HepG2 (cell line): ENCODE measurements around the gene ABCD4. TPM values are rescaled to one million over a fixed set of nuclear protein-coding genes. Genes with fewer than 3 reads are reported as not detected.

Source experiments
- ATAC-seq: fragments of 200-7000 bp; cut with Tn5 transposase; 3 replicates; pipeline ENCODE4 v1.9.1; 2020; ENCODE audit warnings: mild to moderate bottlenecking, moderate library complexity
- BruUV-seq: library from RNA; stranded (reverse); fragments of 400-500 nt; replicated peaks from 2 replicates; lab custom pipeline; 2021; lab: Mats Ljungman, UMichigan
- CTCF ChIA-PET: fragments of 300-600 bp; formaldehyde crosslinking; extraction: SDS; loops from one replicate; lab custom pipeline; 2021; ENCODE audit warnings: low total read pairs, inconsistent platforms, low intra/inter-chr PET ratio; lab: Yijun Ruan, JAX
- POLR2A ChIA-PET: fragments of 350-600 bp; sonication (Branson Sonifier 250); formaldehyde crosslinking; loops from one replicate; lab custom pipeline; 2020; ENCODE audit warnings: antibody characterized with exemption, inconsistent platforms; lab: Yijun Ruan, JAX
- DNase-seq: peaks from one replicate; pipeline ENCODE4 v3.0.0-alpha.2; 2015; ENCODE audit warnings: low spot score
- FAIRE-seq: peaks from 3 replicates; lab custom pipeline; 2011; peaks lifted over from hg19 to GRCh38; lab: Jason Lieb, UNC
- H2AFZ ChIP-seq: one replicate; pipeline ENCODE4 v1.6.1; 2011; ENCODE audit warnings: low read length, inconsistent platforms
- H3K27ac ChIP-seq: fragments of 300-600 bp; 3 replicates; pipeline ENCODE4 v1.8.0; 2011; ENCODE audit warnings: mixed run types, mild to moderate bottlenecking, mixed read lengths, low read length, inconsistent platforms; ENCODE audit not compliant: insufficient read depth; ENCODE audit errors: extremely low read length
- H3K27me3 ChIP-seq, 2 experiments: fragments of 200-600 bp in 1 of 2; 2 replicates in 1 of 2; 3 replicates in 1 of 2; pipeline versions ENCODE4 v1.6.0 to v1.8.0; 2011; ENCODE audit warnings: low read length in 2 of 2, mild to moderate bottlenecking in 2 of 2, moderate library complexity in 2 of 2, inconsistent platforms in 1 of 2; ENCODE audit not compliant: insufficient read depth in 2 of 2, control insufficient read depth in 1 of 2
- H3K36me3 ChIP-seq, 2 experiments: fragments of 200-600 bp in 1 of 2; replicated peaks in 1 of 2; 2 replicates in 1 of 2; 3 replicates in 1 of 2; pipeline versions ENCODE4 v1.5.1 to v1.8.0; 2011; ENCODE audit warnings: low read length in 2 of 2, inconsistent platforms in 1 of 2; ENCODE audit not compliant: insufficient read depth in 2 of 2, control insufficient read depth in 1 of 2
- H3K4me1 ChIP-seq: 2 replicates; pipeline ENCODE4 v1.5.1; 2012; ENCODE audit warnings: low read length, inconsistent platforms; ENCODE audit not compliant: insufficient read depth
- H3K4me2 ChIP-seq: 2 replicates; pipeline ENCODE4 v1.6.0; 2011; ENCODE audit warnings: low read depth, low read length, inconsistent platforms
- H3K4me3 ChIP-seq, 3 experiments: fragments of 200-600 bp in 1 of 3; sonication (generic), shearing (Covaris generic) in 1 of 3; replicated peaks in 1 of 3; 2 replicates each; pipeline ENCODE4 v1.5.1; 2011 to 2016; ENCODE audit warnings: low read length in 3 of 3, inconsistent platforms in 2 of 3, low read depth in 2 of 3, mild to moderate bottlenecking in 2 of 3, control low read depth in 1 of 3, mixed read lengths in 1 of 3; ENCODE audit not compliant: insufficient read depth in 1 of 3
- H3K79me2 ChIP-seq: one replicate; pipeline ENCODE4 v1.6.1; 2011; ENCODE audit warnings: low read length, inconsistent platforms; ENCODE audit not compliant: insufficient read depth
- H3K9ac ChIP-seq: 2 replicates; pipeline ENCODE4 v1.6.0; 2011; ENCODE audit warnings: mild to moderate bottlenecking, low read depth, low read length, inconsistent platforms; ENCODE audit not compliant: insufficient read depth
- H3K9me3 ChIP-seq: 2 replicates; pipeline ENCODE4 v1.5.1; 2012; ENCODE audit warnings: mild to moderate bottlenecking, low read length
- H4K20me1 ChIP-seq: 2 replicates; pipeline ENCODE4 v1.6.0; 2011; ENCODE audit warnings: inconsistent platforms, mild to moderate bottlenecking, low read length, moderate library complexity; ENCODE audit not compliant: insufficient read depth
- CTCF ChIP-seq: sonication (generic); formaldehyde crosslinking; IDR thresholded peaks from 2 replicates; pipeline ENCODE4 v1.5.0; 2020; ENCODE audit warnings: mild to moderate bottlenecking, missing genetic modification reagents, moderate library complexity
- KIAA2018 ChIP-seq: sonication (generic); formaldehyde crosslinking; IDR thresholded peaks from 2 replicates; pipeline ENCODE4 v1.5.0; 2020; ENCODE audit warnings: mild to moderate bottlenecking, missing genetic modification reagents, borderline replicate concordance
- SAFB2 ChIP-seq: sonication (generic); formaldehyde crosslinking; IDR thresholded peaks from 2 replicates; pipeline ENCODE4 v1.5.1; 2020; ENCODE audit warnings: missing genetic modification reagents, low read depth, mild to moderate bottlenecking, borderline replicate concordance
- THAP7 ChIP-seq: sonication (generic); formaldehyde crosslinking; IDR thresholded peaks from 2 replicates; pipeline ENCODE4 v1.8.1; 2023; ENCODE audit warnings: mild to moderate bottlenecking, missing genetic modification reagents
- ZBTB37 ChIP-seq: sonication (generic); formaldehyde crosslinking; IDR thresholded peaks from 2 replicates; pipeline ENCODE4 v1.4.0; 2020; ENCODE audit warnings: mild to moderate bottlenecking, missing genetic modification reagents
- ZNF562 ChIP-seq: sonication (generic); formaldehyde crosslinking; IDR thresholded peaks from 2 replicates; pipeline ENCODE4 v1.8.0; 2022; ENCODE audit warnings: missing genetic modification reagents, borderline replicate concordance
- ZNF567 ChIP-seq: sonication (generic); formaldehyde crosslinking; IDR thresholded peaks from 2 replicates; pipeline ENCODE4 v1.8.1; 2023; ENCODE audit warnings: mild to moderate bottlenecking, missing genetic modification reagents, borderline replicate concordance
- WGBS: methylation state at CpG from one replicate; pipeline ENCODE4 v1.1.6; 2017; ENCODE audit warnings: low lambda C conversion rate; 5-methylcytosine and 5-hydroxymethylcytosine counted together
- in situ Hi-C: cut with HindIII; loops from 2 replicates; pipeline ENCODE4 v1.10.0; 2017; ENCODE audit warnings: low pct_unique_long_range_greater_than_20kb; ENCODE audit not compliant: extremely low pct_ligation_motif_present
- intact Hi-C: fragments of 100-400 bp; cut with micrococcal nuclease; formaldehyde crosslinking; loops from one replicate; pipeline ENCODE4 v1.10.0; 2022; ENCODE audit not compliant: unreplicated experiment
- polyA plus RNA-seq, 8 experiments: library from polyadenylated mRNA; depleted of rRNA in 3 of 8; stranded (reverse) in 7 of 8; unstranded in 1 of 8; fragments of >200 nt; fragmentation: Illumina TruSeq in 4 of 8; extraction: Trizol in 4 of 8; gene quantifications; 2 replicates each; pipeline versions ENCODE4 v1.2.1 to v1.2.3, GENCODE V29; 2011 to 2016; ENCODE audit warnings: low read depth in 4 of 8, missing spikeins in 1 of 8, mixed read lengths in 1 of 8; ENCODE audit not compliant: insufficient read depth in 1 of 8
- total RNA-seq, 5 experiments: library from RNA; depleted of rRNA; stranded (reverse); fragments of >200 nt; fragmentation: Illumina TruSeq; extraction: Trizol; gene quantifications; 2 replicates each; pipeline ENCODE4 v1.2.3, GENCODE V29; 2016; ENCODE audit warnings: low read depth in 1 of 5
- TF ChIP-seq, protein P1 (sequence below): sonication (generic); formaldehyde crosslinking; IDR thresholded peaks from 2 replicates; pipeline ENCODE4 v1.8.0; 2022; ENCODE audit warnings: missing genetic modification reagents, low read depth, mild to moderate bottlenecking, borderline replicate concordance

The ABCD4 gene
- total and polyA plus RNA-seq, 2 of the 13 experiments (the other 11 are each of a cell fraction or from before 2014, with no cell fraction given) = 47.5 to 50.5 TPM

DNA sequence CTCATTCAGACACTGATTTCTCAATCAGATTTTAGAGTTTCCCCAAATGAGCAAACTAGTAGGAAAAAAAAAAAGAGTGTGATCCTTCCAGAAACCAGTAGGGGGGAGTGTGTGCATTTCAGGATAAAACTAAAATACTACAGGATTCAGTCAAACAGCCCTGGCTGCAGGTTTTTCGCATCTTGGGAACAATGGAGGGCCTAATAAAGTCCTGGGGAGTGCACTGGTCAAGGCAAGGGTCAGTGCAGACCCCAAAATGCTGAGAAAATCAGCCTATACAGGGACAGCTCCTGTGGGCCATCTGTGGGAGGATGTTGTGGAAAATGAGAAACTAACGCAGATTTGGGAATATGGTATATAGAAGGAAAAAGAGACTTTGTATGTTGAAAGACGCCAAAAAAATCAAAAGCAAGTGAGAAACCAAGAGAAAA lies 22.2 kb upstream of the ABCD4 start (continued):
- TF ChIP-seq CTCF (CRISPR knock-in tag) (peak; percentile 47), ZNF562 (CRISPR knock-in tag) (no peak), ZNF567 (CRISPR knock-in tag) (no peak)
- TF ChIP-seq, protein P1, sequence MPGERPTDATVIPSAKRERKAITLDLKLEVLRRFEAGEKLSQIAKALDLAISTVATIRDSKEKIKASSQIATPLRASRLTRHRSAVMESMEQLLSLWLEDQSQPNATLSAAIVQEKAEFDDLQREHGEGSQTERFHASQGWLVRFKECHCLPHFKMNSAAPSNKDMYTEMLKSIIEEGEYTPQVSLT = no peak

- DNase-seq (no peak), ATAC-seq (no peak), FAIRE-seq (no peak)
- H2AFZ ChIP-seq = no peak overlapping the region
- H3K4me1 ChIP-seq = no peaks in the 10 kb centered on the region
- H3K36me3 ChIP-seq = no peaks in the 10 kb centered on the region
- H3K9me3 ChIP-seq = no peaks in the 10 kb centered on the region
- intact Hi-C loops = no loop called here
- BruUV-seq = no TSS peak
- no peak overlapping the region for H3K27ac ChIP-seq
- no peak overlapping the region for H3K4me2 ChIP-seq
- in situ Hi-C loops = no loop called here
- H3K4me3 ChIP-seq = no peak overlapping the region
- ChIA-PET POLR2A (interaction anchor here (0.8 kb wide), 1 partner anchor 12 kb away, joined by 4 read pairs; the partner anchor contains the start of gene ABCD4), CTCF (no interaction called here)
- H3K27me3 ChIP-seq = peaks cover 0 to 5% of the 10 kb centered on the region in 2 experiments; a peak in 3 of 5 replicates
- no peaks in the 10 kb centered on the region for H3K79me2 ChIP-seq
- WGBS = 26% methylated on average over 4 of the region's 4 CpGs
- H3K9ac ChIP-seq = no peak overlapping the region
- H4K20me1 ChIP-seq = no peaks in the 10 kb centered on the region
- no peak for TF ChIP-seq KIAA2018
- TF ChIP-seq ZBTB37 (CRISPR knock-in tag) = no peak
- TF ChIP-seq THAP7 = no peak
- TF ChIP-seq SAFB2 (CRISPR knock-in tag) = no peak
These were observed 11.8 kb upstream of the ABCD4 start for GRCh38 chr14:74314576-74314975.
